HK-2 (cell line): ENCODE results near the gene ACBD7.

Source experiments
- DNase-seq: peaks from one replicate; pipeline ENCODE4 v3.0.0-alpha.2; 2018; ENCODE audit not compliant: unreplicated experiment

The ACBD7 gene

DNA sequence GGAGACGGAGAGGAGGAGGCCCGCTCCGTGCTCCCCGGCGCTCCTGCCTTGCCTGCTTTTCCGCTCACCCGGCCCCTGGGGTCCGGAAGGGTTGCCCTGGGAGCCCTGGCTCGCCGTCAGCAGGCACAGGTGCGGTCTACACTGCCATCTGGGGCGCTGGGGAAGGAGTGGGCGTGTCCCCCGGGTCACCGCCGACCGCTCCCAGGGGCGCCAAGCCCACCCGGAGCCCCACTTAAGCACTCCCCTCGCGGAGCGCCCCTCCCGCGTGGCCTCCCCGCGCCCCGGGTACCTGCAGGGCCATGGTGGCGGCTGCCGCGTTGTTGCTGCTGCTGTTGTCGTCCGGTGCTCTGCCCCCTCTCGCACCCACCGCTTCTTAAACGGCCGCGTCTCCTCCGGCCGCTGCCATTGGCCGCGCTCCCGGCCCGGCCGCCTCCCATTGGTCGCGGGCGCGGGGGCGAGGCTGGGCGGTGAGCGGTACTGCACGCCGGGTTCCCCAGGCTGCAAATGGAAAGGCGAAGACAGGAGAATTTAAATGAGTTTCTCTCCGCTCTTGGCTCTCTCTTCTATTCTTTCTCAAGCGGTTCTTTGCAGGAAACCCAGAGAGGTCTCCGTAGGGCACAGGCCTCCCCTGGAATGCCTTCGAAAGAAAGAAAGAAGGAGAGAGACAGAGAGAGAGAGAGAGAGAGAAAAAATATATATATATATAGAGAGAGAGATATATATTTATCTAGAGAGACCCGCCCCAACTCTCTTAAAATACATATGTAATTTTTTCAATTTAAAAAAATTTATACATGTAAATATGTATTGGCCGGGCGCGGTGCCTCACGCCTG lies at the start of gene ACBD7:
ACBD7 (minus strand) TSS at position 349 of the 834 bp plus-strand sequence; CDS start at position 301, 48 bp downstream.
- DNase-seq, result peak; percentile 71

DNA sequence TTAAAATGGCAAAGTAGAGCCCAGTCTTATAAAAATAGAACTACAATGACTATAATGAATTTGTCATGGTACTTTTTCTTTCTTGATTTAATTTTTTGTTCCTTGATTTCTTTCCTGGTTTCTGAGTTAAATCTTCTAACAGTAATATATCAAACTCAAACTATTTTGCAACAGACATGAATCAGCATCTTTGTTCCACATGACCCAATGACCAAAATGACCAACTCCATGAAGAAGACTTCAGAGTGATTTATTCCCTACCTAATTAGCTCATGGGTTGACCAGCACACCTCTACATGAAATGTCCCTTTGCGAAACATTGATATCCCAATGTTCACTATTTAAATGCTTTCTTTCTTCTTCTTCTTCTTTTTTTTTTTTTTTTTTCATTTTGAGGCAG lies 49.1 kb upstream of the ACBD7 start:
- DNase-seq, result no peak

DNA sequence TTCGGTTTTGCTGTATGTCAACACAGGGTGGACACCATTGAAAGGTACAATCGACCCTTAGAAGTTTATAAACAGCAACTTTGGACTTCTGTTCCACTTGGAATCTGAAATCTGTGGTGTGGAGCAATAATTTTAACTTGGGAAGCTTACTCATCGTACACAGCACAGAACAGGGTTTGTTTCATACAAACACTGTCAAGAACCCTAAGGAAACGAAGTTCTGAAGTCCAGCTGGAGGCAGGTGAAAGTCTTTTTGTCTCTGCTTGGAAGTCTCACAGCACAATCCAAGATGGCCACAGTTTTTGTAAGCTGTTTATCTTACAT lies 48.4 kb upstream of the ACBD7 start:
- DNase-seq, result no peak

DNA sequence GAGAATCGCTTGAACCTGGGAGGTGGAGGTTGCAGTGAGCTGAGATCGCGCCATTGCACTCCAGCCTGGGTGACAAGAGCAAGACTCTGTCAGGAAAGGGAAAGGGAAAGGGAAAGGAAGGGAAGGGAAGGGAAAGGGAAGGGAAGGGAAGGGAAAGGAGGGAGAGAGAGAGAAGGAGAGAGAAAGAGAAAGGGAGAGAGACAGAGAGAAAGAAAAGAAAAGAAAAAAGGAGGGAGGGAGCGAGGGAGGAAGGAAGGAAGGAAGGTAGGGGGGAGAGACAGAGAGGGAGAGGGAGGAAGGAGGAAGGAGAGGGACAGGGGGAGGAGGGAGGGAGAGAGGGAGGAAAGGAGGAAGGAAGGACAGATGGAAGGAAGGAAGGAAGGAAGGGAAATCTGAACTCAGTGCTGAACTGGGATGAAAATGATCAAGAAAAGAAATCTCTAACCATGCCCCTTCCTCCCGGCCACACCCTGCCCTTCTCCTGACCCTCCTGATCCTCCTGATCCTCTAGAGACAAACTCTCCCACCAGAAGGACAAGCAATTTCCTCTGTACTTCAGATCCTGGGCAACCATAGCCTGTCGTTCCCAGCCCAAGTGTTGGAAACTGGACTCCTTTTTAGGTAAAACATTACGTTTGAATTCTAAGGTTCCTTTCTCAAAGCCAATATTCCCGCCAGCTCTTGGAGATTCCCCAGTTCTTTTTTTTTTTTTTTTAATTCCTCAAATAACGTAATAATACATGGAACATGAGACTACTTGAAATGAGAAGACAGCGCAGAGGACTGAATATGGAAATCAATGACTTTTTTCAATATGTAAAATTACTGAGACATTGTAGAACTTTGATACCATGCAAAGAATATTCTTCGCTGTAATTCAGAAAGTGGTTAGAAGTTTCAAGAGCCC lies 47.8 kb upstream of the ACBD7 start:
- no peak for DNase-seq

DNA sequence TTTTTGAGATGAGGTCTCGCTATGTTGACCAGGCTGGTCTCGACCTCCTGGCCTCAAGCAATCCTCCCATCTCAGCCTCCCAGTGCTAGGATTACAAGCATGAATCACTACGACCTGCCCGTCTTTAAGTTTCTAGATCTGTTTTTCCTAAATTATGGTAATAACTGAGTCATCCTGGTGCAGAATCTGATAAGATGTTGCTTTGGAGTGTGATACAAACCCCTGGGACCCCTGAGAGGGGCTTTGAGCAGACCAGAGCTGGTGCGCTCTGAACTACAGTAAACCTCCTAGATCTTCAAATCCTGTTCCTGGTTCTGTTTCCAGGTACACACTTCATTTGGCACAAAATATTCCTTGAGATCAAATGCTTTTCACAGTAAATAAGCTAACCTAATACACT lies 42.8 kb upstream of the ACBD7 start:
- DNase-seq, result no peak

DNA sequence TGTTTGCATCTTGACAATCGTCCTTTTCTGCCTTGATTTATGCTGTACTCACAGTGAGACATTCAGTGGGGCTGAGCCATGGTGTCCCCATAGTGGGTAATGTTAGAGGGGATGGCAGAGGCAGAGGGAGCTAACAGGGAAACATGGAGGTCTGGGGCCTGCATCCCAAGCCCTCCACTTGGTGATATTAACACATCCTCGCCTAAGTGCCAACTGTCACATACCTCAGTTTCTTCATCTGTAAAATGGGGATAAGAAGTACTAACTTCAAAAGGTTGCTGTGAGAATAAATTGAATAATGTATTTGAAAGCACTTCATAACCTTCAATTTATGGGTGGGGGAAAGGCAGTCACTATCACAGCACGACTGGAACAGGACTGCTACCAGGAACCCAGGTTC lies 36.3 kb upstream of the ACBD7 start:
- DNase-seq, result no peak

DNA sequence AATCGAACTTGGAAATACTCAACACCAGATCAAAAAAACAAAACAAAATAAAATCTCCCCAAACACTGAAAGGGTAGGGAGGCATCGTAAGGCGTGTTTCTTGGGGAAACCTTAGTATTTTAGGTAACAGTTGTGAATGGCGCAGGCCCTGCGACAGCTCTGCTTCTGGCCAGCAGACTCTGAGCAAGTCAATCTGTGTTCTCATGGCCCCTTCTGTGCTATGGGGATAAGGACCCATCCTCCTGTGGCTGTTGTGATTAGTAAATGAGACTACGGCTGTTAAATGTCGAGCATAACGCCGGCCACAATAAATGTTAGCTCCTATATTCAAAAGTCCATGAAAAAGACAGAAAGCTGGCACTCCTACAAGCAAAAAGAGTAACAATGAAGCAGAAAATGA lies 35.6 kb upstream of the ACBD7 start:
- no peak for DNase-seq

DNA sequence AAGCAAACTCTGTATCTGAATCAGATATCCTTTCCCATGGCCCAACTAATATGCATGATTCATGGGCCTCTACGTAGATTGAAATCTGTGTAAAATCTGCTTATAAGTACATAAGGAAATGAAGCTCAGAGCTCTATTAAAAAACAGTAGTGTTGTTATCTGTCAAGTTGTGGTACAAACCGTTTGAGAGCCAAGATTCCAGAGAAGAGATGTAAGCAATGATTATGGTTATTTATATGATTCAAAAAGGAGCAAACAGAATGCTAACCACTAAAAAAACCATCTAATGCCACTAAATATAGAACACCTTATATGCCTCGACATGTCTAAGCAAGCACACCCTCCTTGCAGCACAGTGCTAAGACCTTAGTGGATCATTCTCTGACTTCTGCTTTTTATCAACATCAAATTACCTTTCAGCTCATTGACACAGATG lies 35.2 kb upstream of the ACBD7 start:
- DNase-seq, result no peak

DNA sequence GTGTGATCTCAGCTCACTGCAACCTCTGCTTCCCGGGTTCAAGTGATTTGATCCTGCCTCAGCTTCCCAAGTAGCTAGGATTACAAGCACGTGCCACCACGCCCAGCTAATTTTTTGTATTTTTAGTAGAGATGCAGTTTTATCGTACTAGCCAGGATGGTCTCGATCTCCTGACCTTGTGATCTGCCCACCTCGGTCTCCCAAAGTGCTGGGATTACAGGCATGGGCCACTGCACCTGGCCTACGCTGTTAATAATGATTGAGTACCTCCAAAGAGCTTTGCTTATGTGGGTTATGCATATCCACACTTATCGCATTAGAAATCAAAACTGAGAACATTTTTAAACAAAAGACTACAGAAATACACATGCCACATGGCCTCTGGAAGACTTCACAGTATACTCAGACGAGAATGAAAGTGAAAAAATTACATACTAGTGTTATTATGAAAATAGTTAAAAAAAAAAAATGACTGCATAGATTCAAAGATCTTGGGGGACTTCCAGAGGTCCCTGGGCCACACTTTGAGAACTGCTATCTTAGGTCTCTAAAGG lies 34.0 kb upstream of the ACBD7 start:
- no peak for DNase-seq

DNA sequence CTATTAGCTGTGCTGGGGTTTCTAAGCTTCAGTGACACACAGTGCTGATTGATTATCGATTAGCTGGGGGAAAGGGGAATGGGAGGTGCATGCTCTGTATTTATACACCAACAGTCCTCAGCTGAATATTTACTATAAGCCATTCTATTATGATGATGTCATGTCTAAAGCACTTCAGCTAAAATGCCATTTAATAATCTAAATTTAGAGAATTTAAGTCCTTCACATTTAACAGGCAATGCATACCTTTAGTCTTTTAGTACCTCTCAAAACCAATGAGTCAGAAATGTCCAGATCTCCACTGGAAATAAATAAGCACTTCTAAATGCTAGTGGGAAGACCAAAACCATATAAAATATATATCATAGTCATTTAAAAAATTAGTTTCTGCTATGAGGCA lies 33.1 kb upstream of the ACBD7 start:
- DNase-seq, result no peak

DNA sequence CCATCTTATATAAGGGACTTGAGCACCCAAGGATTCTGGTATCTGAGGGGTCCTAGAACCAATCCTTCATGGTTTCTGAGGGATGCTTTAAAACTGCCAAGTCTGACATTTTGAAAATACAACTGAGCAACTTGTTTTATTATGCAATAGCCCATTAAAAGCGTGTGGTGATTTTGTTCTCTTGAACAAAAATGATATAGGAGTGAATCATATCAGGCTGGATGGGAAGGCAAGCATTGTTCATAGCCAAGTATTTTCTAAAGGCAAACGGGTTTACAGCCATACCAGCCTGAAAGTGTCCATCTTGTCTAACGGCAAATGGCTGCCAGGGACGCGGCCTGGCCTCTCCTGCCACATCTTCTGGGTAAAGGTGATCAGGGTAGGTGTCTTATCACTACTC lies 31.9 kb upstream of the ACBD7 start:
- no peak for DNase-seq

DNA sequence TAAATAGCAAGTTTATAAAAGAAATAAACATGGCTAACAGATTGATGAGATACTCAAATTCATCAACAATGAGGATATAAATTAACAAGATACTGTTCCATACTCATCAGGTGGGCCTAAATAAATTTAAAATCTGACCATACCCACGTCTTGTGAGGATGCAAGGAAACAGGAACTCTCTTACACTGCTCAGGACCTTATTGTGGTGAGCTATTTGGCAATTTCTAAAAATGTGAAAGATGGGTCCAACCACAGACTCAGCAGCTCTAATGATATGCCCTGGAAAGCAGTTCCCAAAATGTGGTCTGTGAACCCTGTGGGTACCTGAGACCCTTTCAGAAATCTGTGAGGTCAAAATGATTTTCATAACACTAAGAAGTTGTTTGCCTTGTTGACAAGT lies 30.0 kb upstream of the ACBD7 start:
- no peak for DNase-seq

DNA sequence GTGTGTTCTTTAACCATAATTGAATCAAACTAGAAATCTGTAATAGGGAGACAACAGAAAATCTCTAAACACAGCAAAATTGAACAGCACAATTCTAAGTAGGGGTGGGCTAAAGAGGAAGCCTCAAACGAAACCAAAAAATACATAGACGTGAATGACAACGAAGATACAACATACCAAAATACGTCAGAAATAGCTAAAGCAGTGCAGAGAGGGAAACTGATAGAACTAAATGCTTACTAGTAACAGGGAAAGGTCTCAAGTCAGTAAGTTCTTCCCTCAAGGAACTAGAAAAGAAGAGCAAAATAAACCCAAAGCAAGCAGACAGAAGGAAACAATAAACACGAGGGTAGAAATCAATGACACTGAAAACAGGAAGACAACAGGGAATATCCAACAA lies 27.6 kb upstream of the ACBD7 start:
- no peak for DNase-seq

DNA sequence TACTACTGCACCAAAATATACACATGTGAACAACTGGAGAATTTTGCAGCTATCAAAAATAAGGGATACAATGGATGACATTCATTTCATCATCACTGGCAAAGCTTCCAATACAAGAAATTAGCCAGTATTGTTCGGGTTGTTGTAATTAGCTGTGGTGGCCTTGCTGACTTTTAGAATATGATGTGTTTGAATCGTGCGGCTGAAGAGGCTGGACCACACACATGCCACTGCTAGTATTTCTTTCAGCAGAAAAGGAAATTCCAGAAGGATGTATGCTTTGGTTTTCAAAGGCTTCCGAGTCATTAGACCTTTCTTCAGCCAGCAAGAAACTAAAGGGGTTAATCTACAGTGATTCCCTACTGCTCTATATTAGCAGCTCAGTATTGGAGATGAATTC lies 25.2 kb upstream of the ACBD7 start:
- DNase-seq, result no peak

DNA sequence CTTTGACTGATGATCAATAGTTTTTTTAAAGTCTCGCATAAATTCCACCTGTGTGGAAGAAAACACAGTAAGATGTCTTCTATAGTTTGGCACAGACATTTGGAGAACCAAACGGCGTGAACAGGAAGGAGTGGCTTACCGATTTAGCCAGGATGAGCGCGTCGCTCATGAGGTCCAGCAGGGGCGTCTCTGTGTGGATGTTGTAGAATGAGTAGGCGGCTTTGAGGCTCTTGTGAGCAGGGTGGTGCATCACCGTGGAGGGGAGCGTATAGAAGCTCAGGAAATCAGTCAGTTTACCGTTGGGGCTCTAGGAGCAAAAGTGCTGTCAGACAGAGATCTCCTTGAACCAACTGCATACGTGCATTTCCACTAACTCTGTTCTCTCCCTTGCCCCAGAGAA lies 24.1 kb upstream of the ACBD7 start:
- no peak for DNase-seq

DNA sequence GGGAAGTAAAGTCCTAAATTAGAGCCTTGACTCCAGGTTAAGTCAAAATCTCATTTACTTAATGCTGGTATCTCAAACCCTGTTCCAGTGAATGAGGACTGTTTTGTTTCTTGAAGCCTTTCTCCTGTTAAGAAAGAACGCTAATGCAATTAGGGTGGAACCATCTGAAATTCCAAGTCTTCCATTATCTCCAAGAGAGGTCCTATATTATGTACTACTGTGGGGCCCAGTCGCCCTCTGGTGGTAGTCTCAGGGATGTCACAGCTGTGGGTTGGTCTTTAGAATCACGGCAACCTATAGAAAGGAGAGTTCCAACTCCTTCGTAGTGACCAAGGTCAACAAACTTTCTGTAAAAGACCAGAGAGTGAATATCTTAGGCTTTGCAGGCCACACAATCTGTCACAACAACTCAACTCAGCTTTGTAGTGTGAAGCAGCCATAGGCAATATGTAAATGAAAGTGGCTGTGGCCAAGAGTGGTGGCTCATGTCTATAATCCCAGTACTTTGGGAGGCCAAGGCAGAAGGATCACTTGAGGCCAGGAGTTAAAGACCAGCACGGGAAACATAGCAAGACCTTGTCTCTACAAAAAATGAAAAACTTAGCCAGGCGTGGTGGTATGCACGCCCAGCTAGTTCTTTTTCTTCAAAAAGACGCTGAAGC lies 17.9 kb upstream of the ACBD7 start:
- DNase-seq, result peak; percentile 53

DNA sequence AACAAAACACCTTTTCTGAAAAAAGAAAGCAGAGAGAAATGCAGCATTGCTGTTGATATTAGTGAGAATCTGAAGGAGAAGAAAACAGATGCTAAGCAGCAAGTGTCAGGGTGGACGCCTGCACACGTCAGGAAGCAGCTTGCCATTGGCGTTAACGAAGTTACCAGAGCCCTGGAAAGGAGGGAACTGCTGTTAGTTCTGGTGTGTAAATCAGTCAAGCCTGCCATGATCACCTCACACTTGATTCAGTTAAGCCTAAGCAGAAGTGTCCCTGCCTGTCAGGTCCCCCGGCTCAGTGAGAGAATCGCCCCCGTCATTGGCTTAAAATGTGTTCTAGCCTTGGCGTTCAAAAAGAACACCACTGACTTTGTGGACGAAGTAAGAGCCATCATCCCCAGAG lies 14.9 kb upstream of the ACBD7 start:
- DNase-seq, result no peak

DNA sequence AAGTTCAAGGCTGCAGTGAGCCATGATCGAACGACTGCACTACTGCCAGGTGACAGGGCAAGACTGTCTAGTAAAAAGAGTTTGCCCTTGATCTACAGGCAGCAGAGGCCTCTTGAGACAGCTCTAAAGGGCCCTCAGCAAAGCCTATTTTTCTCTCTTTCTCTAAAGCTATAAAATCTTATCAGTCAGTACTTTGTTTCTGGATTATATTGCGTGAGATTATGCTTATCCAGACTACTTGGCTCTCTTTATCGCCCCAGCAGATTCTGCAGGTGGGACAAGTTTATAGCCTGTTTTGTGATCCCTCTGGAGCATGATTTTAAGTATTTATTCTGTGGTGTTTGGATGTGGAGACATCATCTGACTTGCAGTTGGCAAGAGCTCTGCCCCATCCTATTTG lies 11.3 kb upstream of the ACBD7 start:
- DNase-seq, result no peak

DNA sequence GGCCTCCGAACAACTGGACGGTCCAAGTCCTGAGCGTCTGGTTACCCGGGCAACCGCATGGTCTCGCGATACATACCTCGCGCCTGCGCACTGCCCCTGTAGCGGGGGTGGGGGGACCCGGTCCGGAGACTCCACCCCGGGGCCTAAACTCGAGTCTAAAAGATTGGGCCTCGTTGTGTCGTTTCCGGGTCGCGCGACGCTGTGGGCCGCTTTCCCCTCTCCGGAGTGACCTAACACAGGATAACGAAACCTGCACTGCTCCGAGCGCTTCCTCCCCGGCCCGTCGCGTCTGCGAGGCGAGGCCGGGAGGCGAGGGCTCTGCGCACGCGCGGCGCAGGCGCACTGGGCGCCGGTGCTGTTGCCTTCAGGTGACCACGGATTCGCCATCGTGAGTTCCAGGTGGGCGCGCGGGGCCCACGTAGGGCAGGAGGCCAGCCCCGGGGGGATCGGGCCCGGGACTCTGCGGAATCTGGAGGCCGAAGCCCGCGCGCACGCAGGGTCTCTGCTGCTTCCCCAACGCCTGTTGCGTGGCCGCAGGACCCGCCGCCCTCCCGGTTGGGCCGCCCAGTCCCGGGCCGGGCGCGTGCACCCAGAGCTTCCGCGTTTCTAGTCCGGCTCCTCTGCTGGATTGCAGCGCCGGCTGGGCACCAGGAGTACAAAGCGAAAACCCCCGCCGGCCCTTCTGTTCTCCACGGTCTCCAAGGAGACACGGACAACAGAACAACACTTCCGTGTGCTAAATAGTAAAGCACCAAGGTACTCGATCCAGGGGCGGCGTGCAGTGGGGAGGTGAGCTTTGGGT lies 8.6 kb upstream of the ACBD7 start, which contains the start of gene RPP38:
RPP38 (plus strand) TSS at position 345 of the 802 bp plus-strand sequence. CDS start 5,960 bp downstream, outside the sequence.
- DNase-seq, result peak; percentile 92

DNA sequence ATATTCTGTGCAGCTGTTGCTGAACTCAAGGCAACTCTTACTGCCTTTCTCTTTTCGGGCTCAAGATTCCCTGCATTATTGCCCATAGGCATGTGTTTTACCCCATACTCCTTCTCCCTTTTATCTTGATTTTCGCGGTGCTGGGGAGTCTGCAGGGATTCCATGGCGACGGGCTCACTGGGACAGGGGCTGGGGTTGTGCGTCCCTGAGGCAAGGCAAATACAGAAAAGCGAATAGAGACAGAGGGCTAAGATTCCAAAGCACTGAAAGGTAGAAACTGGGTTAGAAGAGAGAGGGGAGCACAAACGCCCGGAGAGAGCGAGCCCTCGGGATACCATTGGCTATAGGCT lies 8.1 kb upstream of the ACBD7 start:
- DNase-seq, result no peak

DNA sequence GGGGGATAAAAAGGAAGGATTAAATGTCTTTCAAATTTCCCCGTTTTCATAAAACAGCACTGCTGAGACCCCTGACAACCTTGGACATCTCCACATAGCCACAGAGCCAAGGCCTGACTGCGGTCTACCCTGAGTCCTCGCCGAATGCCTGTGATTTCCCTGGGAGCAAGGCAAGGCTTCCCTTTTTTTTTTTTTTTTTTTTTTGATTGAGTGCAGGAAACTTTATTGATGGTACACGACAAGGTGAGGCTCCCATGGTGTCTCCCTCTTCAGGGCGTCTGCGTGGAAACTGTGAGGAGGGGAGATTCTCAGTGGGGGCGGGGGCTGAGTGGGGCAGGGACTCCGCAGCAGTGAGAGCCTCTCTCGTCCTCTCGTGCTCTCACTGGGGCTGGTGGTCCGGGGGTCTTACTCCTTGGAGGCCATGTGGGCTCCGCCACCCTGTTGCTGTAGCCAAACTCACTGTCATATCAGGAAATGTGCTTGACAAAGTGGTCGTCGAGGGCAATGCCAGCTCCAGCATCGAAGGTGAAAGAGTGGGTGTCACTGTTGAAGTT lies 4.4 kb upstream of the ACBD7 start:
- DNase-seq, result no peak
